Ovary (tissue), 3 donors: ENCODE data around the gene KCNQ4.

Experiments
- CTCF ChIP-seq, 3 donors: fragments of 450-650 bp in 2 of 3; fragments of 200-600 bp in 1 of 3; IDR thresholded peaks; one replicate each; pipeline versions ENCODE4 v1.5.1 to v1.8.0; 2016 to 2022; ENCODE audit warnings: antibody characterized with exemption in 3 of 3, mild to moderate bottlenecking in 1 of 3
- EP300 ChIP-seq: sonication (generic); formaldehyde crosslinking; IDR thresholded peaks from one replicate; pipeline ENCODE4 v1.6.1; 2017; ENCODE audit warnings: antibody characterized with exemption
- POLR2A ChIP-seq: fragments of 450-650 bp; IDR thresholded peaks from one replicate; pipeline ENCODE4 v1.6.1; 2017; ENCODE audit warnings: antibody characterized with exemption, mild to moderate bottlenecking, moderate library complexity
- donor health status: DM: no; HTN: no; CAD: no.

- TF ChIP-seq CTCF (IDR thresholded peaks at IDR 0.05) (no peak), EP300 (no peak), POLR2A (no peak)
Measured at GRCh38 chr1:40806731-40807695, 23.4 kb downstream of the KCNQ4 start.
